HEK293T (cell line): Measurements from ENCODE around the gene DLL1.

ENCODE experiments used
- FOXK2 ChIP-seq: fragments of 450-650 bp; IDR thresholded peaks from 2 replicates; pipeline ENCODE4 v1.6.1; 2016; ENCODE audit warnings: mild to moderate bottlenecking
- NFRKB ChIP-seq: fragments of 450-650 bp; IDR thresholded peaks from 2 replicates; pipeline ENCODE4 v1.6.1; 2016; ENCODE audit warnings: mild to moderate bottlenecking, moderate library complexity
- SP1 ChIP-seq: fragments of 450-650 bp; IDR thresholded peaks from 2 replicates; pipeline ENCODE4 v1.6.1; 2017
- TARDBP ChIP-seq: fragments of 450-650 bp; IDR thresholded peaks from 2 replicates; pipeline ENCODE4 v1.6.1; 2016
- ZNF384 ChIP-seq: fragments of 450-650 bp; IDR thresholded peaks from 2 replicates; pipeline ENCODE4 v1.6.1; 2016

- TF ChIP-seq SP1 (no peak), ZNF384 (no peak), FOXK2 (no peak), TARDBP (no peak), NFRKB (no peak)
Measured at GRCh38 chr6:170279426-170279825, 11.5 kb downstream of the DLL1 start.
